Measurements from ENCODE around the gene SLC22A17.
"Not testable (repeated sequence)": the region's sequence is repeated elsewhere in the genome, so short reads cannot be mapped to it uniquely, and the experiment has no call there.

The SLC22A17 gene

DNA sequence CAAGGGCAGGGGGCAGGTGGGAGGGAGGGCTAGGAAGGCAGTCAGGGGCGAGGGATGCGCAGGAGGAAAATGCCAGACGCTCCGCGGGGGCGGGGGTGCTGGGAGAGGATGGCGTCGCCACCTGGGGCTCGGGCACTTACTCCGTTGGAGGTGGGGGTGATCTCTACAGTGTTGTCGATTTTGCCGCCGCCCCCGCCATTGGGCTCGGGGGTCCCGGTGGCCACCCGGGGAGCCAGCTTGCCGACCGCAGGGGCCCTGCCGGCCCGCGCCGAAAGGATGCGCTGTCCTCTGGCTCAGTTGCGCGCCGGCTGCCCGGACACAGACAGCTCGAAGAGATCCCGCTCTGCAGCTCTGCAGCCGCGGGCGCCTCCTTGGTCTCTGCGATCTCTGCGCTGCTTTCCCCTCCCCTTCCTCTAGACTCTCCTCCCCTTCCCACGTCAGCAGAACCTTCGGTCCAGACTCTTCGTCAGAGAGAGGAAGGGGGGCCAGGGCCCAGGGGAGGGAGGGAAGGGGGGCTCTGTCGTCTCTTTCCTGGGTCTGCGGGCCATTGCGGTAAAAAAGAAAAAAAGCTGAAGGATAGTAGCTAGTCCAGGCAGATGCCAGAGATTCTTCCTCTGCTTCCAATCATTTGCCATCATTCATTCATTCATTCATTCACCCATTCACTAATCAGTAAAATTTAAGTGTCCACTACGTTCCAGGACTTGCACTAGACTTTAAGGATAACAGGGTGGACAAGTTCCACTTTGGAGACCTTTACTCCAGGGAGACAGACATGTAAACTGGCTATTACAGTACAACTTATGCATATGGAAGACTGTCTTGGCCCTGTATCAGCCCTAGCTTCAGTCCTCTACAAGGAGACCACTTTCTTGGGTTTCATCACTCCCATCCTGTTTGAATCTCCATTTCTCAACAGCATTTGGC is at the start of gene SLC22A17:
TSS of gene SLC22A17 (minus strand) at position 382 of the 927 bp plus-strand sequence.
- DNase-seq, result peak; percentile 64

DNA sequence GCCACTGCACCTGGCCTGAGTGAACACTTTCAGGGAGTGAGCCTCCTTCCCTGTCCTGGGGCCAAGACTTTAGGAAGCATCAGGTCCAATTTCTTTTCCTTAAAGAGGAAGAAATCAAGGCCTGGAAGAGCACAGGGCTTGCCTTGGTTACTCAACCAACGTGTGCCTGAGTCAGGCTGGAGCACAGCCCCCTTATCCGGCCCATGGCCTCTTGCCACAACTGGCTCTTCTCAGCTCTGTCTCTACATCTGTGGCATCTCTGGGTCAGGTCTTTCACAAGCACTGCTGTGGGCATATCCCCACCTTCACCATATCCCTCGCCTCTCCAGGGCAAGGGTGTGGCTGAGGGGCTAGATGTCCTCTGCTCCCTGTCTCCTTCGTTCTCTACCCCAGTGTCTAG is 48.6 kb upstream of the SLC22A17 start:
- no peak for DNase-seq

DNA sequence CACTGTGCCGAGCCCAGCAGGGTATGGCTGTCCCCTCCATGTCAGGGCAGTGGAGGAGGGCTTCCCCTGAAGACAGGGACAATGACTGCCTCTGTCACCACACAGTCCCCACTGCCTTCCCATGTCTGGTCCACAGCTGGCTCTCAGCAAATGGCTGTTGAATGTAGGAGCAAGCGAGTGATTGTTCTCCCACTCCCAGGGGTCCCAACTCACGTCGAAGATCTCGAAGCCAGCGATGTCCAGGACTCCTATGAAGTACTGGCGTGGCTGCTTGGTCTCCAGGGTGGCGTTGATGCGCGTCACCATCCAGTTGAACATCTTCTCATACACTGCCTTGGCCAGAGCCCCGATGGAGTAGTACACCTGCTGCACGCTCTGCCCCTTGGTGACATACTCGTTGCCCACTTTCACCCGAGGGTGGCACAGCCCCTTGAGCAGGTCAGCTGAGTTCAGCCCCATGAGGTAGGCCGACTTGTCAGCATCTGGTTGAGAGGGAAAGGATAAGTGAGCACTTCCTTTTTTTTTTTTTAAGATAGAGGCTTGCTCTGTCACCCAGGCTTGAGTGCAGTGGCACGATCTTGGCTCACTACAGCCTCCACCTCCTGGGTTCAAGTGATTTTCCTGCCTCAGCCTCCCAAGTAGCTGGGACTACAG is 47.9 kb upstream of the SLC22A17 start:
- DNase-seq, result not testable (repeated sequence)

DNA sequence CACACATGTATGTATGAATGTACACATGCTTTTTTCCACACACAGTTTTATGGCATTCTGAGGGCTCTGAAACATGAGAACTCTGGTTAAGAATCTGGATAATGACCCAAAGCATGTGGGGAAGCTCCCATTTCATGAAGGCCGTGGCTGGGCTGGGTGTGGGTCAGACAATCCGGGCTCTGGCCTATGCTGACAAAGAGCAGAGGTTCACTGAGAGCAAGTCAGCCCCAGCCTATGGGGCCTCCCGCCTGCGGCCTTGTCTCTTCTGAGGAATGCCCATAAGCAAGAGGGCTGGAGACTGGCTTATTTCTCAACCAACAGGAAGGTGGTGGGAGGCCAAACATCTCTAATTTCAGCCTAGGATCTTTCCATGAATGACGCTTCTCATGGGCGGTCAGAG is 46.9 kb upstream of the SLC22A17 start:
- DNase-seq, result no peak

DNA sequence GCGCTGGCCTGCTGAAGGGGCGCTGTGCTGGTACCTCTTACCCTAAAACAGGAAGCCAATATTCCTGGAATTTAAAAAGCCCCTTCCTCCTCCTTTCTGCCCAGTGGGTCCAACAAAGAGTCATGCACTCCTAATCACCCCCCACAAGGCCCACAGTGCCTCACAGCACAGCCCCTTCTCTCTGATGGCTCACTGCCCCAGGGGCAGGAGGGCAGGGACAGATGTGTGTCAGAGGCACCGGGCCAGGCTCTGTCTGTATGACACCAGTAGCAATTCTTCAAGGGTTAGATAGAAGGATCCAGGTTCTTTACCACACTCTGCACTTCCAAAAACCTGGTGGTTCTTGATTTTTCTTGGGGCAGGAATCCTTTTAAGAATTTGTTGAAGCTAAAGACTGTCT is 46.4 kb upstream of the SLC22A17 start:
- no peak for DNase-seq

DNA sequence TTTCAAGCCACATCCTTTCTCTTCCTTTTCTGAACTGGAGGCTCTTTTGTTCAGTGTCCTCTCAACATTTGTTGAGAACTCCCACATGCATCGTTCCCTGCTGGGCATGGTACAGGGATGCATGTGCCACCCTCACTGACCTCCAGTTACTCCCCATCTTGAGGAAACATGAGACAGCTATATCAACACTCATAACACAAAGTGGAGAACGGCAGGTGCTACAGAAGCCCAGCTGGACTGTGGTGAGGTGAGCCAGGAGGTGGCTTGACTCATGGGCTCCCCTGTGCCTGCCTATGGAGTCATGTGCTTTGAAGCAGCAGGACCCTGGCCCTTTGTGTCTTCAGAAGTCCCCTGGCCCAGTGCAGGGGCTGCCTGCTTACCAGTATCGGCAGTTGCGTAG is 45.7 kb upstream of the SLC22A17 start:
- no peak for DNase-seq

DNA sequence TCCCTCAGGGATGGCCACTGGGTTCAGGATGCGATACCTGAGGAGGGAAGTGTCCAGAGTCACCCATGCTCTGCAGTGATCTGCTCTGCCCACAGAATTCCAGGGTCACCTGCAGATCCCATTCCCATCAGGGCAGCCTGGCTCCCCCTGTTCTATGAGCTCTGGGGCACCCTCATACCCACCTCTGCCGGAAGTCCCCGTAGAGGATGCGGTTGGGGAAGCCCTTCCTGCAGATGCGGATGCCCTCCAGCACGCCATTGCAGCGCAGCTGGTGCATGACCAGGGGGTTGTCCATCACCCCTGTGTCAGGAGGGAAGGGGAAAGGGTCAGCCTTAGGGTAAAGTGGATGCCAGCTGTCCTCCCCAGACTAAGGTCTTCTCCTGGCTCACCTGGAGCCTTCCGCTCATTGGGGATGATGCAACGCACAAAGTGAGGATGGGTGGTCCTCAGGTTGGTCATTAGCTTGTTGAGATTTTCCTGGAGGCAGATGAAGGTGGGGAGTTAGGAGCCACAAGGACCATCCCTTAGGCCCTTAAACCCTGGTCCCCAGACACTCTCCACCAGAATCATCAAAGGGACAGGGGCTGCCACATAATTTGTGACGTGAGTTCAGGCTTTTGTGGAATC is 44.2 kb upstream of the SLC22A17 start:
- no peak for DNase-seq

DNA sequence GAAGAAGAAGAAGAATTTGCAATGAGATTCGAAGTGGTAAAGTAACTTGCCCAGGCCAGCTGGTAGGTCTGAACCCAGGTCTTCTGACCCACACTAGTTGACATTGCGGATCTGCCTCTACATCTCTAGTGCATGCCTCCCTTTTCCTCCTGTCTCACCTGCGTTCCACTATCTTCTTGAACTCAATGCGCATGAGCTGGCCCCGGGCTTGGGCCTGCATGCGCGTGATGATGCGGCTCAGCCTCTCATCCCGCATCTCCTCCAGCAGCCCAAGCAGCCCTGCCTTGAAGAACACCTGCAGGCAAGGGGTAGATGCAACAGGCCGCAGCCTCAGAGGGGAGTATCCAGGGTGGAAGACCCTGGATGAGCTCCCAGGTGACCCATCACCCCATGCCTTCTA is 43.4 kb upstream of the SLC22A17 start:
- no peak for DNase-seq

DNA sequence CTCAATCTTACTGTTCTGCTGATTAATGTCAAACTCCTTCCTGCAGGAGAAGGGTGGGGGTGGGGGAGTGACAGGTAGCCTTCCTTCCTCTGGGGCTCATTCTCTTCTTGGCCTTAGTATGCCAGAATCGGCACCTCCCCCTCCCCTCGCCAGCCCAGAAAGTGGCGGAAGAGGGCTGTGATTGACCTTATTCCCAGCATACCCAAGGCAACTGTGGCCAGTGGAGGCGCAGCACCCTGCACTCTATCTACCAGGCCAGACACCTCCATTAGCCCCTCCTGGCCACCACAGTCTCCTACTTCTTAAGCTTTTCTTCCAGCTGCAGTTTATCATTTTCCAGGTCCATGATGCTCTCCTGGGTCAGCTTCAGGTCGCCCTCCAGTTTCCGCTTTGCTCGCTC is 39.9 kb upstream of the SLC22A17 start:
- DNase-seq, result no peak

DNA sequence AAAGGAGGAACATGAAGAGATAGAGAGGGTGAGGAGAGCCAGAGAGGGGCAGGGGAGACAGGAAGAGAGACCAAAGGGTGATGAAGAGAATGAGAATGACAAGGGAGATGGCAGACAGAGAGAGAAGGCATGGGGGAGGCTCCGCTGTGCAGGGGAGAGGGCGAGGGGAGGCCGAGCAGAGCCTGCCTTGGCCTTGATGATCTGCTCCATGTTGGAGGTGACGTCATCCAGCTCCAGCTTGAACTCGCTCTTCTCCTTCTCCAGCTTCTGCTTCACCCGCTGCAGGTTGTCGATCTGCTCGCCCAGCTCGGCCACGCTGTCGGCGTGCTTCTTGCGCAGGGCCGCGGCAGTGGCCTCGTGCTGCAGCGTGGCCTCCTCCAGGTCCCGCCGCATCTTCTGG is 37.2 kb upstream of the SLC22A17 start:
- not testable (repeated sequence) for DNase-seq

DNA sequence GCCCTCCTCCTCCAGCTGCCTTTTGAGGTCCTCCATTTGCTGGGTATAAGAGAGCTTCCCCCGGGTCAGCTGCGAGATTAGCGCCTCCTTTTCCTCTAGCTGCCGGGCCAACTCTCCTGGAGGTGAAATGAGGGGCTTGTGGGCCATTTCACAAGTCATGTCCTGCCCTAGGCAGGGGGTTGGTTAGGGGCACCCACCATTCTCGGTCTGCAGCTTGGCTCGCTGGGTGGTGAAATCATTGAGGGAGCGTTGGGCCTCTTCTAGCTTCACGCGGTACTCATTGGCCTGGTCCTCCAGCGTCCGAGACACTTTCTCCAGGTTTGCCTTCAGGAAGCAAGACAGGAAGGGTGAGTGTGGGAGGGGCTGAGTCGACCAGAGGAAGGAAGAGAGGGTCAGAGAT is 36.7 kb upstream of the SLC22A17 start:
- DNase-seq, result no peak

DNA sequence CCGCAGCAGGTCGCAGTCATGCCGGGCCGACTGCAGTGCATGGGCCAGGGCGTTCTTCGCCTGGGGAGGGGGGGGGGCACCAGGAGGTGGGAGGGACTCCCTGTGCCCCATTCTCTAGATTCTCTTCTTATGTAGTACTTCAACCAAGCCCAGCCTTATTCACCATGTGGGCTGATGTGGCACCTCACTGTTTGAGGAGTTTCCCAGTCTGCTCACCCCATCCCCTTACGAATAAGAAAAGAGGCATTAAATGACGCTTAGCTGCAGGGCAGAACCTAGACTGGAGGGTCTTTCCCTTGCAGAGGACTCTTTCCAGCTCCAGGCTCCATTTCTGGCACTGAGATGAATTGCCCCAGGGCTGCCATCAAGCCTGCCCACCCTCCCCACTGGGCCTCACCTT is 36.3 kb upstream of the SLC22A17 start:
- no peak for DNase-seq

DNA sequence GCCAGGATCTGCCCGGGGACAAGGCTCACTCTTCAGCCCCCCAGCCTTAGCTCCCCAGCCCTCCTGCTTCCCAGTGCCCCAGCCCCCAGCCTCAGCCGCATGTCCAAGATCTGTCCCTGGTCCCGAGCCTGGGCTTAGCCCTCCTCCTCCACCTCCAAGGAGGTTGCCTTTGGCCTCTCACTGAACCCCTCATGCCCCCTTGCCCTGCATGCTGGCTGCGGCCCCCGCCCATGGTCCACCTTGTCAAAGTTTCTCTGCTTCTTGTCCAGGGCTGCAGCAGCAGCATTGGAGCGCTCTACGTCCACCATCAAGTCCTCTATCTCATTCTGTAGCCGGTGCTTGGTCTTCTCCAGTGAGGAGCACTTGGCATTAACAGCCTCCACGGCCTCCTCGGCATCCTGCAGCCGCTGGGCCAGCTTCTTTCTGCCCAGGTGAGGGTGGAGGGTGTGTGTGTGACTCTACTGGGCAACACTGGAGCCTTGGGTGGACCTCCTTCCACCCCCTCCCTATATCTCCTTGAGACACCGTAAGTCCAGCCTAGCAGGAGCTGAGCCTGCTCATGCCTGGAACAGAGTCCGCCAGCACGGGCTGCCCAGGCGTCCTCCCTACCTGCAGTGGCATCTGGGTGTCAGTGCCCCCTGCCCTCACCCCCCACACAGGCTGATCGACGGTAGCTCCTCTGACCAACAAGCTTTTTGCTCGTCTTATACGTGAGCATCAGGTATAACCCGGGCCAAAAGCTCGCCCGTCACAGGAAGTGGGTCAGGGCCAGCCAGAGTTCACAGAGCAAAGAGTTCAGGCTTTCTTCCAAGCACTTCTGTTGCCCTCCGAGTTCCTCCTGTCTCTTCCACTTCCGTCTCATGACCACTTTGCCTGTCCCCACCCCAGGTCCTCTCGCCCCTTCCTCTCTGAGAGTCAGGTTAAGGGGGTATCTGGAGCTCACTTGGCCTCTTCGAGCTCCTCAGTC is 35.5 kb upstream of the SLC22A17 start:
- DNase-seq, result no peak

DNA sequence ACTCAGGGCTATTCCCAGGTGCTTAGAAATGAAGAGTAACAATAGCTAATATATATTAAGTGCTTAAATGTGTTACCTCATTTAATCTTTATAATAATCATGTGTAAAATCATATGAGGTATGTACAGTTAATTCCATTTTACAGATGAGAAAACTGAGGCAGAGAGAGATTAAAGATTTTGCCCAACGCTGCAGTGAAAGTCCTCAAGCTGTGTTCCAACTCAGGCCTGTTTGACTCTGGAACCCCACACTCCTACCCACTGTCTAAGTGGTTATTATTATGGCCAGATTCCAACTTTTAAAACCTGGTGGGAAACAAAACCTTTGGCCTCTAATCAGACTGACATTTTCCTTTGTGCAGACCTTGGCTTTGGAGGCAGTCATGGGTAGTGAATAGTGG is 34.3 kb upstream of the SLC22A17 start:
- DNase-seq, result no peak

DNA sequence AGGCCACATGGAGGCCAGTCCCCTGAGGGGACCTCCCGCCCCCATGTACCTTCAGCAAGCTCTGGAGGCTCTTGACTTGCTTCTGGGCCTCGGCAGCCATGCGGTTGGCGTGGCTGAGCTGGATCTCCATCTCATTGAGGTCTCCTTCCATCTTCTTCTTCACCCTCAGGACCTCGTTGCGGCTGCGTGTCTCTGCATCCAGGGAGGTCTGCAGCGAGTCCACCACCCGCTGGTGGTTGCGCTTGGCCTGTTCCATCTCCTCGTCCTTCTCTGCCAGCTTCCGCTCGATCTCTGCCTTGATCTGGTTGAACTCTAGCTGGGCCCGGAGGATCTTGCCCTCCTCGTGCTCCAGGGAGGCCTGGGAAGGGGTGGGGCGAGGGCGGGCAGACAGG is 33.6 kb upstream of the SLC22A17 start:
- DNase-seq, result not testable (repeated sequence)

DNA sequence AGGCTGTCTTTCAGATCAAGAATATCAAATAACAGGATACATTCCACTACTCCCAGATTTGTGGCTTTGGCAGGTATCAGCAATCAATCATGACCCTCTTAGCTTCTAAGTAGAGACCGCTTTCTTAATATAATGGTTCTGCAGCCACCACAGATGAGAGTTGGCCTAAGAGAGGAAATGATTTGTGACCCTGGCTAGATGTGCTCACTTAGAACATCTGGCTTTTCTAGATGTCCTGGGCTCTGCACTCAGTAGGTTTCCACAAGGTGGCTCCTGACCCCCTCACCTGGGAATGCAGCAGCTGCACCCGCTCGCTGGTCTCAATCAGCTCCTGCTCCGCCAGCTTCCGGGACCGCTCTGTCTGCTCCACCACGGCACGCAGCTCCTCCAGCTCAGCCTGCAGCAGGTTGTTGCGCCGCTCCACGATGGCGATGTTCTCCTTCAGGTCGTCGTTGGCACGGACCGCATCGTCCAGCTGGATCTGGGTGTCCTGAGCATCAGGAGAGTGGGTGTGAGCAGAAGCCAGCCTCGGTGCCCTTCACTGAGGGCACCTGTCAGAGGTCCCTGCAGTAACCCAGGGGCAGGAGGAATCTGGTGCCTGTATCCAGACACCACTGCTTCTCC is 33.1 kb upstream of the SLC22A17 start:
- DNase-seq, result no peak

DNA sequence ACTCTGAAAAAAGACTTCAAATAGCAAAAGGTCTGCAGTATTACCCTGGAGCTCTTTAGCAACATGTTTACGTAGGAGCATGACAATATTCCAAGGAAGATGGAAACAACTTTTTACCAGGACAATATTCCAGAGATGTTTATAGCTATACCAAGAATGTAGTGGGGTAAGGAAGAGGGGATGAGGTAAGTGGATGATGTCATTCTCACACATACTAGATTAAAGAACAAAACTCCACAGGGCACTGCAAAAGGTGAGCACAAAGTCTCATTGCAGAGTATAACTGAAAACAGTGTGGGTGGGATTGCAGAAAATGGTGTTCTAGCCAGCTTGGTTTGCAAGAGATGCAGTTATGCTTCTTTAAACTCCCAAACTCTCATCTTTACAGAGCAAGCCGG is 32.6 kb upstream of the SLC22A17 start:
- no peak for DNase-seq

DNA sequence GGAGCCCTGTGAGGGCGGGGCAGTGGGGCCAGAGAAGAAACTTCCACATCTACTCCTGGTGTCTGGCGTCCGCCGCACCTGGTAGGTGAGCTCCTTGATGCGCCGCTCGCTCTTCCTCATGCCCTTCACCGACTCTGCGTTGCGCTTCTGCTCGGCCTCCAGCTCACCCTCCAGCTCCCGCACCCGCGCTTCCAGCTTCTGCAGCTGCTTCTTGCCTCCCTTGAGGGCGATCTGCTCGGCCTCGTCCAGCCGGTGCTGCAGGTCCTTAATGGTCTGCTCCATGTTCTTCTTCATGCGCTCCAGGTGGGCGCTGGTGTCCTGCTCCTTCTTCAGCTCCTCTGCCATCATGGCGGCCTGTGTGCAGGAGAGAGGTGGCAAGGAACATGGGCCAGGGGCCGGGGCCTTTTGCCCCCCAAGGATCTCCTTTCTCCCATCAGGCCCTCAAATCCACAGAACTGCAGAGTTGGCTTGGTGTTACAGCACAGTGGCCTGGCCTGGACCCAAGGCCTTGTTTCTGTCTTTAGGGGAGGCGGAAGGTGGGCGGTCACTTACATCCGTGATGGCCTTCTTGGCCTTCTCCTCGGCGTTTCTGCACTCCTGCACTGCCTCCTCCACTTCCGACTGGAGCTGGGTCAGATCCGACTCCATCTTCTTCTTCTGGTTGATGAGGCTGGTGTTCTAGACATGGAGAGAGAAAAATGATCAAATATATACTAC is 31.8 kb upstream of the SLC22A17 start:
- no peak for DNase-seq

DNA sequence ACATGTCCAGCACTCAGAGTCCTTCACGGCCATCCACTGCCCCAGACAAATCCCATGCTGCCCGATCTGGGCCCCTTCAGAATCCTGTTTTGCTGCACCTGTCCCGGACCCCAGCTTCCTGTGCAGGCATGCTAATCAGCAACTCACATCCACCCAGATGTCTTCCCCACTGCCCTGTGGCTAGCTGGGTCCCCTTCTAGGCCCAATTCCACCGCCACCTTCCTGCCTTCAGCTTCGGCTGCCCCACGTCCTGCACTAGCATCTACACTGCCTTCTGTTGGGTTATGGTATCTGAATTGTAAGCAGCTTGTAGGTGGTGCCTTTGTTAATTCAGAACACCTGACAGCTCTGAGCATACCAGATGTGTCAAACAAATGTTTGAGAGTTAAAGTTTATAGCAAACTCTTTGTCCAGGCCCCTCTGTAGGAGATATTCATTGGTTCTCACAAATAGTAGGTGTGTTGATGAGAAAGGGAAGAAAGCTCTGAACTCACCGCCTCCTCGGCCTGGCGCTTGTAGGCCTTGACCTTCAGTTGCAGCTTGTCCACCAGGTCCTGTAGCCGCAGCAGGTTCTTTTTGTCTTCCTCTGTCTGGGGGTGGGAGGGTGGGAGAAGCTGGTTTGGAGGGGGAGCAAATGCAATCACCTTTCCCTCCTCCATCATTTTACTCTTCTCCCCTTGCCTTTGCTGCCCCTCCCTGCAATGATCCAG is 30.2 kb upstream of the SLC22A17 start:
- no peak for DNase-seq

DNA sequence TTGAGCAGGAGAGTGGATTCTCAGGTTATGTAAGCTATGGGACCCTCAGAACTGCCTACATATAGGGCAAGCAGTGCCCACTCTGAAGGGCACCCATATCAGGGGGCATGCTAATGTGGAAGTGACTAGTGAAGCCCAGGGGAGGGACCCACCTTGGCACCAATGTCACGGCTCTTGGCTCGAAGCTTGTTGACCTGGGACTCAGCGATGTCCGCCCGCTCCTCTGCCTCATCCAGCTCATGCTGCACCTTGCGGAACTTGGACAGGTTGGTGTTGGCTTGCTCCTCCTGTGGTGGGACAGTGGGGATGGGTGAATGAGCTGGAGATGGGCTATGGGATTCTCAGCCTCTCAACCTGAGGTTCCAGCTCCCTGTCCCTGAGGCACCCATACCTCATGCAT is 29.6 kb upstream of the SLC22A17 start:
- DNase-seq, result no peak

DNA sequence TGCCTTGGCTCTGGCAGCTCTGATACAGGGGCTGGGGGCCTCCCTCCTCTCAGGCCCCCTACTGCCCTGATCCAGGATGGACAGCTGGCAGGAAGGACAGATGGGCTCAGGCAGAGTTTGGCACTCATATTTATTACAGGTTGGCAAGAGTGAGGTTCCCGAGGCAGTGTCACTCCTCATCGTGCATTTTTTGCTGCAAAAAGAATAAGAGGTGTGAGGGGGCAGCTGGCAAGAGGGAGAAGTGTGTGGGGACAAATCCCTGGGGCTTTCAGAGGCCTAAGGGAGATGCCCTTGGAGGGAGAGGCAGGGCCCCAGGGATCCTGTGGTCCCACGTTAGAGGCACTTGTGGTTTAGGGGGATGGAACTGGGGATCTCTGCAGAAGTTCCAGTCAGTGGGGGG is 29.2 kb upstream of the SLC22A17 start:
- DNase-seq, result no peak

Data from CD4-positive, alpha-beta T cell treated with Interleukin-21 for 1 hour (primary cell).